Progenitor cell of endocrine pancreas (in vitro differentiated cells): ENCODE data around the gene MAST4. TPM values are rescaled to one million over a fixed set of nuclear protein-coding genes. Genes with fewer than 3 reads are reported as not detected.

ENCODE experiments used
- DNase-seq: peaks from one replicate; pipeline ENCODE4 v3.0.0; 2021; ENCODE audit warnings: low spot score; ENCODE audit not compliant: unreplicated experiment
- H3K27ac Mint-ChIP-seq: 2 replicates; pipeline ENCODE4 v1.8.0; 2021; ENCODE audit warnings: mild to moderate bottlenecking, moderate library complexity, mixed read lengths
- H3K27me3 Mint-ChIP-seq: 2 replicates; pipeline ENCODE4 v1.8.0; 2021; ENCODE audit warnings: mixed read lengths
- H3K36me3 Mint-ChIP-seq: 2 replicates; pipeline ENCODE4 v1.8.0; 2022; ENCODE audit warnings: mixed read lengths; ENCODE audit not compliant: insufficient read depth
- H3K4me1 Mint-ChIP-seq: 2 replicates; pipeline ENCODE4 v1.8.0; 2021; ENCODE audit warnings: low read depth, mixed read lengths
- H3K4me3 Mint-ChIP-seq: 2 replicates; pipeline ENCODE4 v1.8.0; 2021; ENCODE audit warnings: low read depth, mild to moderate bottlenecking, moderate library complexity, mixed read lengths
- H3K9me3 Mint-ChIP-seq: 2 replicates; pipeline ENCODE4 v1.8.0; 2021; ENCODE audit warnings: low read depth, mixed read lengths
- total RNA-seq: library from RNA; stranded (reverse); gene quantifications from 2 replicates; pipeline ENCODE4 v1.2.1, GENCODE V29; 2021
- TF ChIP-seq, protein P1 (sequence below): fragments of 200-600 bp; sonication (generic); IDR thresholded peaks from one replicate; pipeline ENCODE4 v1.5.0; 2021; ENCODE audit warnings: antibody characterized with exemption, mild to moderate bottlenecking; ENCODE audit not compliant: unreplicated experiment

MAST4 gene
- total RNA-seq, 1 donor from 2014 or later: 45.3 TPM

DNA sequence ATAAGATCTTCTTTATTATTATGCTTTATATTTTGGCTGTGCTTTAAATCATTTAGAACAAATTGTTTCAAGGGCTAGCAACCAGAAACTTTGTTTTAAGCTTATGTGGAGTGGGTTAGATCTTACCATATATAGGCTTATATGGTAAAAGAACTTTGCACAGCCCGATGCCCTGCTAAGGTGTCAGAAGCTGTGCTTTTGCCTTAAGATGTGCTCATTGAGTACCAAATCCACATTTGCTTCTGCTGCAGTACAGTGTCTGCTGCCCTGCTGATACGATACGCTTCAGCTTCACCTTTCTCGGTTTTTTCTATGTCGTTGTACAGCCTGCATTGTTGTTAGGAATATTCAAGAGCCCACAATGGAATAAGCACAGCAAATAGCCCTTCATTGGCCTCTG is 565.6 kb downstream of the MAST4 start:
- Mint-ChIP-seq H3K27me3 (no peaks in the 10 kb centered on the region), H3K36me3 (peaks cover 18% of the 10 kb centered on the region), H3K4me3 (no peak overlapping the region), H3K4me1 (peaks cover 2% of the 10 kb centered on the region), H3K9me3 (no peaks in the 10 kb centered on the region), H3K27ac (no peak overlapping the region)
- TF ChIP-seq, protein P1, sequence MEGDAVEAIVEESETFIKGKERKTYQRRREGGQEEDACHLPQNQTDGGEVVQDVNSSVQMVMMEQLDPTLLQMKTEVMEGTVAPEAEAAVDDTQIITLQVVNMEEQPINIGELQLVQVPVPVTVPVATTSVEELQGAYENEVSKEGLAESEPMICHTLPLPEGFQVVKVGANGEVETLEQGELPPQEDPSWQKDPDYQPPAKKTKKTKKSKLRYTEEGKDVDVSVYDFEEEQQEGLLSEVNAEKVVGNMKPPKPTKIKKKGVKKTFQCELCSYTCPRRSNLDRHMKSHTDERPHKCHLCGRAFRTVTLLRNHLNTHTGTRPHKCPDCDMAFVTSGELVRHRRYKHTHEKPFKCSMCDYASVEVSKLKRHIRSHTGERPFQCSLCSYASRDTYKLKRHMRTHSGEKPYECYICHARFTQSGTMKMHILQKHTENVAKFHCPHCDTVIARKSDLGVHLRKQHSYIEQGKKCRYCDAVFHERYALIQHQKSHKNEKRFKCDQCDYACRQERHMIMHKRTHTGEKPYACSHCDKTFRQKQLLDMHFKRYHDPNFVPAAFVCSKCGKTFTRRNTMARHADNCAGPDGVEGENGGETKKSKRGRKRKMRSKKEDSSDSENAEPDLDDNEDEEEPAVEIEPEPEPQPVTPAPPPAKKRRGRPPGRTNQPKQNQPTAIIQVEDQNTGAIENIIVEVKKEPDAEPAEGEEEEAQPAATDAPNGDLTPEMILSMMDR: no peak
- no peak for DNase-seq

DNA sequence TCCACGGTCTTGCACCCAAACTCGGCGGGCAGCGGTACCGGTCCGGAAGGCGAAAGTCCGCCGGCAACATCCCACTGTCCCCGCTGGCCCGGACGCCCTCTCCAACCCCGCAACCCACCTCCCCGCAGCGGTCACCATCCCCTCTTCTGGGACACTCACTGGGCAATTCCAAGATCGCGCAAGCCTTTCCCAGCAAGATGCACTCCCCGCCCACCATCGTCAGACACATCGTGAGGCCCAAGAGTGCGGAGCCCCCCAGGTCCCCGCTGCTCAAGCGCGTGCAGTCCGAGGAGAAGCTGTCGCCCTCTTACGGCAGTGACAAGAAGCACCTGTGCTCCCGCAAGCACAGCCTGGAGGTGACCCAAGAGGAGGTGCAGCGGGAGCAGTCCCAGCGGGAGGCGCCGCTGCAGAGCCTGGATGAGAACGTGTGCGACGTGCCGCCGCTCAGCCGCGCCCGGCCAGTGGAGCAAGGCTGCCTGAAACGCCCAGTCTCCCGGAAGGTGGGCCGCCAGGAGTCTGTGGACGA is 567.1 kb downstream of the MAST4 start:
- Mint-ChIP-seq H3K27ac (no peak overlapping the region), H3K27me3 (no peaks in the 10 kb centered on the region), H3K9me3 (no peaks in the 10 kb centered on the region), H3K4me3 (no peak overlapping the region), H3K4me1 (peaks cover 2% of the 10 kb centered on the region), H3K36me3 (peaks cover 19% of the 10 kb centered on the region)
- TF ChIP-seq, protein P1: no peak
- no peak for DNase-seq

- no peak for DNase-seq
- H3K4me3 Mint-ChIP-seq: no peak overlapping the region
- H3K4me1 Mint-ChIP-seq: peaks cover 2% of the 10 kb centered on the region
- no peak overlapping the region for H3K27ac Mint-ChIP-seq
- peaks cover 19% of the 10 kb centered on the region for H3K36me3 Mint-ChIP-seq
- TF ChIP-seq, protein P1: no peak
- no peaks in the 10 kb centered on the region for H3K9me3 Mint-ChIP-seq
- H3K27me3 Mint-ChIP-seq: no peaks in the 10 kb centered on the region
Observed at GRCh38 chr5:67163863-67164595, 567.8 kb downstream of the MAST4 start.

DNA sequence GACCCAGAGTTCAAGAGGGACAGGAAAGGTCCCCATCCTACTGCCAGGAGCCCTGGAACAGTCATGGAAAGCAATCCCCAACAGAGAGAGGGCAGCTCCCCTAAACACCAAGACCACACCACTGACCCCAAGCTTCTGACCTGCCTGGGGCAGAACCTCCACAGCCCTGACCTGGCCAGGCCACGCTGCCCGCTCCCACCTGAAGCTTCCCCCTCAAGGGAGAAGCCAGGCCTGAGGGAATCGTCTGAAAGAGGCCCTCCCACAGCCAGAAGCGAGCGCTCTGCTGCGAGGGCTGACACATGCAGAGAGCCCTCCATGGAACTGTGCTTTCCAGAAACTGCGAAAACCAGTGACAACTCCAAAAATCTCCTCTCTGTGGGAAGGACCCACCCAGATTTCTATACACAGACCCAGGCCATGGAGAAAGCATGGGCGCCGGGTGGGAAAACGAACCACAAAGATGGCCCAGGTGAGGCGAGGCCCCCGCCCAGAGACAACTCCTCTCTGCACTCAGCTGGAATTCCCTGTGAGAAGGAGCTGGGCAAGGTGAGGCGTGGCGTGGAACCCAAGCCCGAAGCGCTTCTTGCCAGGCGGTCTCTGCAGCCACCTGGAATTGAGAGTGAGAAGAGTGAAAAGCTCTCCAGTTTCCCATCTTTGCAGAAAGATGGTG is 568.8 kb downstream of the MAST4 start:
- Mint-ChIP-seq H3K9me3 (no peaks in the 10 kb centered on the region), H3K4me1 (peaks cover 2% of the 10 kb centered on the region), H3K27ac (no peak overlapping the region), H3K27me3 (no peaks in the 10 kb centered on the region), H3K36me3 (peaks cover 19% of the 10 kb centered on the region), H3K4me3 (no peak overlapping the region)
- DNase-seq: no peak
- TF ChIP-seq, protein P1: no peak

- H3K36me3 Mint-ChIP-seq: peaks cover 19% of the 10 kb centered on the region
- DNase-seq: peak; percentile 63
- H3K4me3 Mint-ChIP-seq: no peak overlapping the region
- no peaks in the 10 kb centered on the region for H3K27me3 Mint-ChIP-seq
- peaks cover 2% of the 10 kb centered on the region for H3K4me1 Mint-ChIP-seq
- TF ChIP-seq, protein P1: peak; percentile 82
- H3K27ac Mint-ChIP-seq: peak overlapping the region; percentile 94
- no peaks in the 10 kb centered on the region for H3K9me3 Mint-ChIP-seq
Observed at GRCh38 chr5:67165526-67166459, 569.6 kb downstream of the MAST4 start.
